ENCODE measurements around the gene ZNF670. TPM values are rescaled to one million over a fixed set of nuclear protein-coding genes. Genes with fewer than 3 reads are reported as not detected.

Gene ZNF670
- total and polyA plus RNA-seq, 9 of the 15 experiments (the other 6 are each of a cell fraction or from before 2014, with no cell fraction given), result 7.1 to 23.4 (median 11.8) TPM

- TF ChIP-seq ZNF232 (CRISPR knock-in tag; IDR thresholded peaks at IDR 0.05) (no peak), MLX (CRISPR knock-in tag; conservative IDR thresholded peaks at IDR 0.05) (no peak), FOS (IDR thresholded peaks at IDR 0.05; ENCODE audit: extremely low read depth, insufficient read length) (no peak), NFIC (IDR thresholded peaks at IDR 0.05) (peak; percentile 77), FOXK2 (conservative IDR thresholded peaks at IDR 0.05 in 1 of 2, IDR thresholded peaks at IDR 0.05 in 1 of 2; ENCODE audit: low read depth in 2 of 2) (no peak), THRA (IDR thresholded peaks at IDR 0.05) (no peak), ZNF79 (CRISPR knock-in tag; IDR thresholded peaks at IDR 0.05; ENCODE audit: low read depth) (no peak), HNRNPLL (IDR thresholded peaks at IDR 0.05; ENCODE audit: low read depth, low read length, poor library complexity, severe bottlenecking) (peak; percentile 72), RBM25 (IDR thresholded peaks at IDR 0.05; ENCODE audit: low read depth, low read length, severe bottlenecking) (no peak), GMEB1 (CRISPR knock-in tag; IDR thresholded peaks at IDR 0.05) (no peak), ZNF347 (CRISPR knock-in tag; IDR thresholded peaks at IDR 0.05; ENCODE audit: low read depth) (no peak), DMBX1 (CRISPR knock-in tag; IDR thresholded peaks at IDR 0.05; ENCODE audit: borderline replicate concordance) (0 out of 2 replicates have a peak, but pooled peaks have one; percentile 49), EP400 (IDR thresholded peaks at IDR 0.05) (peak; percentile 38; the same call in 1 of the 2 replicates), HDAC3 (IDR thresholded peaks at IDR 0.05; ENCODE audit: borderline replicate concordance, partially characterized antibody) (no peak), ZNF146 (CRISPR knock-in tag; IDR thresholded peaks at IDR 0.05; ENCODE audit: unreplicated experiment) (no peak), CEBPG (CRISPR knock-in tag; IDR thresholded peaks at IDR 0.05) (0 out of 2 replicates have a peak, but pooled peaks have one; percentile 13), CEBPG (tag; conservative IDR thresholded peaks at IDR 0.05 in 1 of 2, IDR thresholded peaks at IDR 0.05 in 1 of 2) (no peak), NCOA6 (IDR thresholded peaks at IDR 0.05) (no peak), STAT6 (CRISPR knock-in tag; IDR thresholded peaks at IDR 0.05) (no peak), HDAC1 (IDR thresholded peaks at IDR 0.05) (peak in 1 of 2 experiments; percentile 82; a peak in 2 of 4 replicates), HCFC1 (IDR thresholded peaks at IDR 0.05; ENCODE audit: low read depth, low read length) (no peak), ZNF584 (CRISPR knock-in tag; IDR thresholded peaks at IDR 0.05; ENCODE audit: low read depth) (0 out of 2 replicates have a peak, but pooled peaks have one; percentile 36)
Measured at GRCh38 chr1:247110627-247111258, 32.1 kb upstream of the ZNF670 start (continued).

All from K562 (cell line).